ENCODE measurements around the gene WTAP.
"Not testable (repeated sequence)": the region's sequence is repeated elsewhere in the genome, so short reads cannot be mapped to it uniquely, and the experiment has no call there.

The WTAP gene

GRCh38 chr6:159693894-159694545 is 33.3 kb upstream of the WTAP start:
- DNase-seq = no peak

- no peak for DNase-seq
Measured at GRCh38 chr6:159695984-159696383, 31.3 kb upstream of the WTAP start.

GRCh38 chr6:159700970-159701369 is 26.3 kb upstream of the WTAP start:
- no peak for DNase-seq

- DNase-seq = no peak
Measured at GRCh38 chr6:159701413-159701999, 25.8 kb upstream of the WTAP start.

GRCh38 chr6:159710603-159711002 is 16.7 kb upstream of the WTAP start:
- DNase-seq = not testable (repeated sequence)

- DNase-seq = not testable (repeated sequence)
Measured at GRCh38 chr6:159712389-159712788, 14.9 kb upstream of the WTAP start.

- DNase-seq = no peak
Measured at GRCh38 chr6:159713984-159714383, 13.3 kb upstream of the WTAP start.

GRCh38 chr6:159714404-159714803 is 12.9 kb upstream of the WTAP start:
- no peak for DNase-seq

GRCh38 chr6:159715166-159715565 is 12.1 kb upstream of the WTAP start:
- no peak for DNase-seq

- no peak for DNase-seq
Measured at GRCh38 chr6:159715605-159716004, 11.7 kb upstream of the WTAP start.

GRCh38 chr6:159716247-159717096 is 10.8 kb upstream of the WTAP start:
- DNase-seq = no peak

GRCh38 chr6:159718634-159719033 is 8.7 kb upstream of the WTAP start:
- DNase-seq = no peak

- DNase-seq = no peak
Measured at GRCh38 chr6:159719287-159719686, 8.0 kb upstream of the WTAP start.

GRCh38 chr6:159720708-159721107 is 6.6 kb upstream of the WTAP start:
- DNase-seq = no peak

- not testable (repeated sequence) for DNase-seq
Measured at GRCh38 chr6:159721981-159722380, 5.3 kb upstream of the WTAP start.

GRCh38 chr6:159722655-159723054 is 4.7 kb upstream of the WTAP start:
- DNase-seq = no peak

GRCh38 chr6:159723259-159723658 is 4.0 kb upstream of the WTAP start:
- no peak for DNase-seq

GRCh38 chr6:159724778-159725177 is 2.5 kb upstream of the WTAP start:
- no peak for DNase-seq

- DNase-seq = not testable (repeated sequence)
Measured at GRCh38 chr6:159725208-159725607, 2.1 kb upstream of the WTAP start.

- DNase-seq = no peak
Measured at GRCh38 chr6:159726255-159726917, 920 bp upstream of the WTAP start.

GRCh38 chr6:159727717-159728445 is 575 bp downstream of the WTAP start:
- DNase-seq = no peak

- DNase-seq = no peak
Measured at GRCh38 chr6:159728531-159728964, 1.2 kb downstream of the WTAP start.
